ENCODE results near the gene ZFYVE9. TPM values are rescaled to one million over a fixed set of nuclear protein-coding genes. Genes with fewer than 3 reads are reported as not detected.

Gene ZFYVE9
- total RNA-seq, 6 experiments from 2014 or later: 15.4 to 18.9 (median 17.4) TPM

DNA sequence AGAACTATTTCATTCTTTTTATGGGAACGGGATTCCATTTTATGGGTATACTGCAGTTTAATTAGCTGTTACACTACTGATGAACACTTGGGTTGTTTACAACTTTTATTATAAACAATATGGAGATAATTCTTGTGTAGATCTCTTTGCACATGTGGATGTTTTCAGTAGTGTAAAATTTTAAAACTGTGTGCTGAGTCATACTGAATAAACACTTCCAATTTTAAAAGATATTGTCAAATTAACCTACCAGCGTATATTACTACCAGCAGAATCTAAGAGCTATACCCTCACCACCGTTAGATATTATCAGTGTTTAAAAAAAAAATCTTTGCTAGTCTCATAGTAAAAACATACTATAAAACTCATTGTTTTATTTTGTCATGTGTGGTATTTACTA lies 118.0 kb downstream of the ZFYVE9 start:
- TF ChIP-seq, protein P1, sequence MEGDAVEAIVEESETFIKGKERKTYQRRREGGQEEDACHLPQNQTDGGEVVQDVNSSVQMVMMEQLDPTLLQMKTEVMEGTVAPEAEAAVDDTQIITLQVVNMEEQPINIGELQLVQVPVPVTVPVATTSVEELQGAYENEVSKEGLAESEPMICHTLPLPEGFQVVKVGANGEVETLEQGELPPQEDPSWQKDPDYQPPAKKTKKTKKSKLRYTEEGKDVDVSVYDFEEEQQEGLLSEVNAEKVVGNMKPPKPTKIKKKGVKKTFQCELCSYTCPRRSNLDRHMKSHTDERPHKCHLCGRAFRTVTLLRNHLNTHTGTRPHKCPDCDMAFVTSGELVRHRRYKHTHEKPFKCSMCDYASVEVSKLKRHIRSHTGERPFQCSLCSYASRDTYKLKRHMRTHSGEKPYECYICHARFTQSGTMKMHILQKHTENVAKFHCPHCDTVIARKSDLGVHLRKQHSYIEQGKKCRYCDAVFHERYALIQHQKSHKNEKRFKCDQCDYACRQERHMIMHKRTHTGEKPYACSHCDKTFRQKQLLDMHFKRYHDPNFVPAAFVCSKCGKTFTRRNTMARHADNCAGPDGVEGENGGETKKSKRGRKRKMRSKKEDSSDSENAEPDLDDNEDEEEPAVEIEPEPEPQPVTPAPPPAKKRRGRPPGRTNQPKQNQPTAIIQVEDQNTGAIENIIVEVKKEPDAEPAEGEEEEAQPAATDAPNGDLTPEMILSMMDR (IDR thresholded peaks at IDR 0.05): no peak
- Mint-ChIP-seq H3K36me3 (ENCODE audit: low read depth) (no peaks in the 10 kb centered on the region), H3K9me3 (no peaks in the 10 kb centered on the region), H3K27me3 (ENCODE audit: insufficient read depth) (peaks cover 2% of the 10 kb centered on the region), H3K4me3 (no peak overlapping the region), H3K27ac (no peak overlapping the region), H3K4me1 (ENCODE audit: low read depth) (peaks cover 11% of the 10 kb centered on the region; the same call in 1 of the 2 replicates)
- DNase-seq: no peak

DNA sequence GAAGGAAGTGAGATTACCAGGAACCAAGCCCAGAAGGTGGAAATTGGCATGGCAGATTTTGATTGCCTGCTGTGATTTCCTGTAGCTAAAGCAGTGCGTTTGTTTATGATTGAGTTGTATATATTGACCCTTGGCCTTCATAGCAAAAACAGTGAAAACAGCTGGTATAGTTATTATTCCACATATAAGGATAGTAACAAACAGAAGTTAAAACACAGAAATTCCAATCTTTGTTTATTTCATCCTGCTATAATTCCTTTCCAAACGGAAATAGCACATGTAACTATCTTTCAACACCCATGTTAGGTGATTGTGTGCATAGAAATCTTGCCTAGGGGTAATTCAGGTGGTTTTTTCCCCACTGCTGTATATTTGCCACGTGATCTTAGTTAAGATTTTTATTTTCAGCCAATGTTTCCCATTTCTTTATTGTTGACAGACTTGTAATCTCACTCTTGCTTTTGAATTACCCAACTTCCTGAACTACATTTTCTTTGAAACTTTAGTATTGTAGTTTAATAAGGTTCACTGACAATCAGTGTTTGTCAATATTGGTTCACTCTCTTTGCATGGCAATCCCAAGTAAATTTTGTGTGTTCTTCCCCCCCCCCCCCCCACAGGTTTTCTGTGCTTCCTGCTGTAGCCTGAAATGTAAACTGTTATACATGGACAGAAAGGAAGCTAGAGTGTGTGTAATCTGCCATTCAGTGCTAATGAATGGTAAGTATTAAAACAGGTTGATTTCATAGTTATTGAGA lies 121.4 kb downstream of the ZFYVE9 start:
- Mint-ChIP-seq H3K9me3 (no peaks in the 10 kb centered on the region), H3K4me1 (ENCODE audit: low read depth) (peaks cover 15% of the 10 kb centered on the region; the same call in 1 of the 2 replicates), H3K36me3 (ENCODE audit: low read depth) (no peaks in the 10 kb centered on the region), H3K4me3 (no peak overlapping the region), H3K27me3 (ENCODE audit: insufficient read depth) (no peaks in the 10 kb centered on the region; the same call in 1 of the 2 replicates), H3K27ac (no peak overlapping the region)
- TF ChIP-seq, protein P1 (IDR thresholded peaks at IDR 0.05): no peak
- DNase-seq: no peak

DNA sequence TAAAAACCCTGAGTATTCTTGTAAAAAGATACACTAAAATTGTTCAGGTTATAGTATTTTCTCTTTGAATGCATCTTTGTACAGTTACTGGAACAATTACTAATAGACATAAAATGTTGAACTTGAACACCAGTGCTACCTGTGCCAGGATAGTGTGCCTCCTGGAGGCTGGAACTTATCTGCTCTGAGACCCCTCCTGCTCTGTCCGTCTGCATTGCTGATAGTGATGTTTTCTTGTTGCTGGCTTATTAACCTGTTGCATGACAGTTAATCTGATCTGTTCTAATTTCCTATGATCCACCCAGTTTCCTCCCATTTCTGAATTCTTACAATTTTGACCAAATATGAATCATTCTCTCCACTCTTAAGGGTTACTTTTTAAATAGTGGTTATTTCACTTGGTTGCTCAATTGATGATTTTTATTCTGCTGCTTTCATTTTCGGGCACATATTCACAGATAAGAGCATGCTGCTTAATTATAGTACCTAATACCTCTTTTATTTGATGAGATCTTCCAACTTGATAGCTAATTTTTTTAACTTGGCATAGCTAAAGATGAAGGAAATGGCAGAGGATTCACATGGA lies 122.7 kb downstream of the ZFYVE9 start:
- H3K27ac Mint-ChIP-seq: no peak overlapping the region
- no peaks in the 10 kb centered on the region for H3K36me3 Mint-ChIP-seq (ENCODE audit: low read depth)
- H3K27me3 Mint-ChIP-seq (ENCODE audit: insufficient read depth): no peaks in the 10 kb centered on the region; the same call in 1 of the 2 replicates
- DNase-seq: no peak
- peaks cover 18% of the 10 kb centered on the region; the same call in 1 of the 2 replicates for H3K4me1 Mint-ChIP-seq (ENCODE audit: low read depth)
- H3K4me3 Mint-ChIP-seq: no peak overlapping the region
- TF ChIP-seq, protein P1 (IDR thresholded peaks at IDR 0.05): no peak
- no peaks in the 10 kb centered on the region for H3K9me3 Mint-ChIP-seq

DNA sequence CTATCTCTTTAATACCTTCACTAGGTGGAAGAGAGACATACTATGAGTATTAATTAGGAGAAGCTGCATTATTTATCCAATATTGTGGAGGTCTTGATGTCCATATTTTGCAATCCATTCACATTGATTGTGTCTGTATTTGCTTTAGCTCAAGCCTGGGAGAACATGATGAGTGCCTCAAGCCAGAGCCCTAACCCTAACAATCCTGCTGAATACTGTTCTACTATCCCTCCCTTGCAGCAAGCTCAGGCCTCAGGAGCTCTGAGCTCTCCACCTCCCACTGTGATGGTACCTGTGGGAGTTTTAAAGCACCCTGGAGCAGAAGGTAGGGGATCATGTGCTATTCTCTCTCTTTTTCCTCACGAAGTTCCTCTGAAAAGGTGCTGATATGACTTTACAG lies 124.6 kb downstream of the ZFYVE9 start:
- DNase-seq: no peak
- no peak overlapping the region for H3K4me3 Mint-ChIP-seq
- H3K27me3 Mint-ChIP-seq (ENCODE audit: insufficient read depth): no peaks in the 10 kb centered on the region; the same call in 1 of the 2 replicates
- H3K36me3 Mint-ChIP-seq (ENCODE audit: low read depth): no peaks in the 10 kb centered on the region
- no peak overlapping the region for H3K27ac Mint-ChIP-seq
- TF ChIP-seq, protein P1 (IDR thresholded peaks at IDR 0.05): no peak
- H3K9me3 Mint-ChIP-seq: no peaks in the 10 kb centered on the region
- peaks cover 12% of the 10 kb centered on the region; the same call in 1 of the 2 replicates for H3K4me1 Mint-ChIP-seq (ENCODE audit: low read depth)

DNA sequence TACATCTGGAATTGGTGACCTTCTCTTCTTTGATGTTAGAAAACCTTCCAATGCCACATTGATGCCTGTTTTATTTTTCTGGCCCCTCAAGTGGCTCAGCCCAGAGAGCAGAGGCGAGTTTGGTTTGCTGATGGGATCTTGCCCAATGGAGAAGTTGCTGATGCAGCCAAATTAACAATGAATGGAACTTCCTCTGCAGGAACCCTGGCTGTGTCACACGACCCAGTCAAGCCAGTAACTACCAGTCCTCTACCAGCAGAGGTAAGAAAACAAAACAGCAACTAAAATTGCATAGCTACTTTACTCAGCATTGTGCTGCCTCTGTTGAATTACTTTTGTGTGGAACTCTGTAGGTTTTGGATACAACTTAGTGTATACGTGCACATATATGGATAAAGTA lies 126.5 kb downstream of the ZFYVE9 start:
- no peak overlapping the region; the same call in 1 of the 2 replicates for H3K27ac Mint-ChIP-seq
- DNase-seq: peak; percentile 12
- no peaks in the 10 kb centered on the region; the same call in 1 of the 2 replicates for H3K27me3 Mint-ChIP-seq (ENCODE audit: insufficient read depth)
- H3K36me3 Mint-ChIP-seq (ENCODE audit: low read depth): no peaks in the 10 kb centered on the region
- peaks cover 12% of the 10 kb centered on the region; the same call in 1 of the 2 replicates for H3K4me1 Mint-ChIP-seq (ENCODE audit: low read depth)
- no peaks in the 10 kb centered on the region for H3K9me3 Mint-ChIP-seq
- TF ChIP-seq, protein P1 (IDR thresholded peaks at IDR 0.05): no peak
- no peak overlapping the region for H3K4me3 Mint-ChIP-seq
